Measurements from ENCODE around the gene PDE4C.
A peak's percentile ranks its signal among the peaks of the same experiment; 100 is the strongest.

The PDE4C gene

GRCh38 chr19:18254546-18255503 lies 28.6 kb upstream of the PDE4C start:
- DNase-seq (ENCODE audit: low spot score) = no peak

DNA sequence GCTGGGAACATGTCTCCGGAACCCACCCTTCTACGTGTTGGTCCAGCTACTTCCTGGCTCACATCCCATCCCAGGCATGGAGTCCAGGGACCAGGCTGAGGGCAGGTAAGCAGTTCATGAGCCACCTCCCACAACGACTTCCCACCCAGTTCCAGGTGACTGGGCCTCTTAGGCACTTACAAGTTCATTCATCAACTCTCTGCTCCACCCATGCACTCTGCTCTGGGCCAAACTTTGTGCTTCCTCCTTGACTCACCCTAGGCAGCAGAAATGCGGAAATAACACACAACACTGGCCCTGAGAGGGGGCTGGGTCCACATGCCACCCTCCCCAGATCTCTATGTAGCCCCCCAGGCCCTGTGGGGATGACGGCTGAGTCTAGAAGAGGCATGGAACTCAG lies 27.5 kb upstream of the PDE4C start:
- DNase-seq (ENCODE audit: low spot score) = no peak

DNA sequence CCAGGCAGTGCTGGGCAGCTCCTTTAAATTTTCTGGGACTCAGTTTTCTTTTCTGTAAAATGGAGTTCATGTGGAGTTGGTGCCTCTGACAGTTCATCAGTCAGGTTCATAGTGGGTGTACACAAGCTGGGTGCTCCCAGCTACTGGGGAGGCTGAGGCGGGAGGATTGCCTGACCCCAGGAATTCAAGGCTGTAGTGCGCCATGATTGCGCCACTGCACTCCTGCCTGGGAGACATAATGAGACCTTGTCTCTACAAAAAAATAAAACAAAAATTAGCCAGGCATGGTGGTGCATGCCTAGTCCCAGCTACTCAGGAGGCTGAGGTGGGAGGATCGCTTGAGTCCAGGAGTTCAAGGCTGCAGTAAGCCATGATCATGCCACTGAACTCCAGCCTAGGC lies 26.9 kb upstream of the PDE4C start:
- no peak for DNase-seq (ENCODE audit: low spot score)

DNA sequence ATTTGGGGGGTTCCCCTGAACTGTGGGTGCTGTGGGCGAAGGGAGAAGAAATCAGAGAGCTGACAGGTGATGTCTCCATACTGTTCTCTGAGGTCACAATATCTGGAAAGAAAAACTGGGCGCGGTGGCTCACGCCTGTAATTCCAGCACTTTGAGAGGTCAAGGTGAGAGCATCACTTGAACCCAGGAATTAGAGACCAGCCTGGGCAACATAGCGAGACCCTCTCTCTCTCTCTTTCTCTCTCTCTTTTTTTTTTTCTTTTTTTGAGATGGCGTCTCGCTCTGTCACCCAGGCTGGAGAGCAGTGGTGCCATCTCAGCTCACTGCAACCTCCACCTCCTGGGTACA lies 26.1 kb upstream of the PDE4C start:
- DNase-seq (ENCODE audit: low spot score) = no peak

- peak; percentile 84 for DNase-seq (ENCODE audit: low spot score)
Measured at GRCh38 chr19:18251587-18252369, 25.5 kb upstream of the PDE4C start.

DNA sequence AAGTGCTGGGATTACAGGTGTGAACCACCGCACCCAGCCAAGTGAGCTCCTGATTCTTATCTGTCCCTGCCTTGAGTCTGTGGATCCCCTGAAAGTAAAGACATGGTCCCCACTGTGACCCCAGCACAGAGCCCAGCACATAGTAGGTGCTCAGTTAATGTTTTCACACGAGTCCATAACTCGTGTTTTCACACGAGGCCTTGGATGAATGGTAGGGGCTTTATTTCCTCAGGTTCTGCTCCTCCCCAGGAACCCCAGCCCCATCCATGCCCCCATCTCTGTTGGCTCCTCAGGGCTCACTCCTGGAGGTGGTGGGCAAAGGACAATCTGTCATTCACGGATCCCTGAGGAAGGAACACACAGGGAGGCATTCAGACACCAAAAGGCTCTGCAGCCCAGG lies 23.6 kb upstream of the PDE4C start:
- DNase-seq (ENCODE audit: low spot score) = no peak

GRCh38 chr19:18245297-18245696 lies 19.1 kb upstream of the PDE4C start:
- DNase-seq (ENCODE audit: low spot score) = no peak

GRCh38 chr19:18239303-18239702 lies 13.1 kb upstream of the PDE4C start:
- DNase-seq (ENCODE audit: low spot score) = no peak

DNA sequence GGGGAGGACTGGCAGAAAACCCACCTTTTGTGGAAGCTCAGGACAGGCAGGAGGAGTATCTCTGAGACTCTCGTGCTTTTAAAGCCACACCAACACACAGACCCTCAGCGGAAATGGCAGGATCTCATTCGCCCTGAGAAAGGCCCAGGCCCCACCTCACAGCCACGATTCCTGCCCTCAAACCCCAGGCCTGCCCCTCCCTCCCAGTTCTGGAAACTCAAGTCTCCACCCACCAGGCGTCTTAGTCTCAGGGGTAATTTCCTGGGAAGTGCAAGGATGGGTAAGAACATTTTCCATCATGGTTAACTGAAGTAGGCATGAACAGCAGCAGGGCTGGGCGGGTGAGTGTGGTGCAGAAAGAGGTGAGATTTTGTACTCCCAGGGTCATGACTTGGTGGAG lies 8.0 kb upstream of the PDE4C start:
- DNase-seq (ENCODE audit: low spot score) = no peak

DNA sequence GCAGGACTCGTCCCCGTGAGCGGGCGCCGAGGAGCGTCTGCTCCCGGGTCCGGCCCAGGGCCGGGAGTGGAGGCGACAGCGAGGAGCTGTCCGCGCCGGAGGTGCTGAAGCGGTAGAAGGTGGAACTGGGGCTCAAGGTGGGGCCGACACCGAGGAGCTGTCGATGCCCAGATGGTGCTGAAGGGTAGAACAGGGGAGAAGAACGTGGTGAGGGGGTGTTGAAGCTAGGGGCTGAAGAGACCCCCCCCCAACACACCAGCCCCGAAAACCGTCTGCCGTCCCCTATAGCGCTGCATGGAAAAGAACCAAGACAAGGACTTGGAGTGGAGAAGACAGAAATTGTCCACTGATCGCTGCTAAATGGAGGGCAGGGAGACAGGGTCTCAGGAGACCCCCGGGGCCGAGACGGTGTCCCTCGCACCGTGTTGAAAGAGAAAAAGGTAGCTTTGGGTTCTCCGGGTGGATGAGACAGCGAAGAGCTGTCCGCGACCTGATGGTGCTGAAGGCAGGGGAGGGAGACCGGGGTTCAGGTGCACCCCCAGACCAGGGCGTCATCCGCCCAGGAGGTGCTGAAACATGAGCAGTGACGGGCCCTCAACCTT lies 7.1 kb upstream of the PDE4C start:
- DNase-seq (ENCODE audit: low spot score) = no peak

DNA sequence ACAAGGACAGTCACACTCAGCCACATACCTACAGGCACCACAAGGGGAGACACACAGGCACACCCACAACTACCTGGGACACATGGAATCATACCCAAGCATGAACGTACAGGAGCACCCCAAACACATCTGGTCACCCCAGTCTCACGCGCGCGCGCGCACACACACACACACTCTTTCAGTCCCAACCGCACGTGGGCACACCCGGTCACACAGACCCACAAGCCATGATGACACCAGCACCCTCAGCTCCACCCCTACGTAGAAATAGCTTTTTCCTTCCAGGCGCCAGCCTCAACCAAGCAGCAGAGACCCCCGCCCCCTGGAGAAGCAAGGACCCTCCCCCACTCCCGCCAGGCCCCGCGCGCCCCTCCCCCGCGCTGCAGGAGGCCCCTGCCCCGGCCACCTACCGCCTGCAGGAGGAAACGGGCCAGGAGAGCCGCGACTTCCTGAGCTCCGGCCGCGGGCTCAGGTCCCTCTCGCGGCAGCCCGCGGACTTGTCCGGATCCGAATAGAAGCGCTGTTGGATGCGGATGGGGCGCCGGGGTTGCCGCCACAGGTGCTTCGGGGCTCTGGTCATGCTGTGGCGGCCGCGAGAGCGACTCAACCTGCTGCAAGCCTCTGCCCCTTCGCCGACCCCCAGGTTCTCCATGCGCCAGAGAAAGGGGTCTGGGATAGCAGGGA lies 6.4 kb upstream of the PDE4C start:
- no peak for DNase-seq (ENCODE audit: low spot score)

DNA sequence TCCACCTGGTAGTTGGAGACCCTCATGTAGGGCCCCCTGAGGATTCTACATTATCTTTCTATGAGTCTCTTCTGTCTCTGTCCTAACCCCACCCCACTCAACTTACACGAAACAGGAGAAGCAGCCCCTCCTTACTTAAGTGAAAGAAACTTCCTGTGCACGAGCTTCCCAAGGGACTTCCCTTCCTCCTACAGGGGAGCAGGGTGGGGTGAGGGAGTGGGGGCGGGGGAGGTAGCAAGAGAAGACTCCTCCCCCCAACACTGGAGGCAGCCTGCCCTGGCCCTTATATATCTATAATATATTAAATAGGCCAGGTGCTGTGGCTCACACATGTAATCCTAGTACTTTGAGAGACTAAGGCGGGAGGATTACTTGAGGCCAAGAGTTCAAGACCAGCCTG lies 5.5 kb upstream of the PDE4C start:
- DNase-seq (ENCODE audit: low spot score) = no peak

- no peak for DNase-seq (ENCODE audit: low spot score)
Measured at GRCh38 chr19:18230941-18231734, 4.9 kb upstream of the PDE4C start.

DNA sequence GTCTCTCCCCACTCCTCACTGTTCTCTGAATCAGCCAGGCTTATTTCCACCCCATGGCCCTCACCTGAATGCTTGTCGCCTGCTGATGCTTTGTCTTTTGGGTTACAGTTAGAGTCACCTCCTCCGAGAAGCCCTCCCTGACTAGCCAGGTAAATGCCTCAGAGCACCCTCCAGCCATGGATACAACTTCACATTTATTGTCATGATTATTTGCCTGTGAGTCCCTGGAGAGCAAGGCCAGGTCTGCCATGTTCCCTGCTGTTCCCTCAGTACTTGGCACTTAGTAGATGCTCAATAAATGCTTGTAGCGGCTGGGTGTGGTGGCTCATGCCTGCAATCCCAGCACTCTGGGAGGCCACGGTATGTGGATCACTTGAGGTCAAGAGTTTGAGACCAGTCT lies 3.7 kb upstream of the PDE4C start:
- DNase-seq (ENCODE audit: low spot score) = no peak

DNA sequence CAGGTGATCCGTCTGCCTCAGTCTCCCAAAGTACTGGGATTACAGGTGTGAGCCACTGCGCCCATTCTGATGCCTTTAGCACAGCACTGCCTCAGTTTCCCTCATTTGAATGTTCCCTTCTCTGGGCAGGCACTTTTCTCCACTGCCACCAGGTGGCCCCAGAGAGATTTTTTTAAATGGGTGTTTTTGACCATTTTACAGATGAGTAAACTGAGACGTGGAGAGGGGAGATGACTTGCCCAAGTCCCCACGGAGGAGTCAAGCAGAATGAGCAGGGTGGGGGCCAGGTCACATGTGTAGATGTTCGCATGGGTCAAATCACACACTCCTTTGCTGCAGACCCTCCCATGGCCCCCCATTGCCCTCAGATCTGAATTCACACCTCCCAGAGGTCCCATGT lies 3.2 kb upstream of the PDE4C start:
- no peak for DNase-seq (ENCODE audit: low spot score)

- DNase-seq (ENCODE audit: low spot score) = no peak
Measured at GRCh38 chr19:18227781-18228271, 1.6 kb upstream of the PDE4C start.

DNA sequence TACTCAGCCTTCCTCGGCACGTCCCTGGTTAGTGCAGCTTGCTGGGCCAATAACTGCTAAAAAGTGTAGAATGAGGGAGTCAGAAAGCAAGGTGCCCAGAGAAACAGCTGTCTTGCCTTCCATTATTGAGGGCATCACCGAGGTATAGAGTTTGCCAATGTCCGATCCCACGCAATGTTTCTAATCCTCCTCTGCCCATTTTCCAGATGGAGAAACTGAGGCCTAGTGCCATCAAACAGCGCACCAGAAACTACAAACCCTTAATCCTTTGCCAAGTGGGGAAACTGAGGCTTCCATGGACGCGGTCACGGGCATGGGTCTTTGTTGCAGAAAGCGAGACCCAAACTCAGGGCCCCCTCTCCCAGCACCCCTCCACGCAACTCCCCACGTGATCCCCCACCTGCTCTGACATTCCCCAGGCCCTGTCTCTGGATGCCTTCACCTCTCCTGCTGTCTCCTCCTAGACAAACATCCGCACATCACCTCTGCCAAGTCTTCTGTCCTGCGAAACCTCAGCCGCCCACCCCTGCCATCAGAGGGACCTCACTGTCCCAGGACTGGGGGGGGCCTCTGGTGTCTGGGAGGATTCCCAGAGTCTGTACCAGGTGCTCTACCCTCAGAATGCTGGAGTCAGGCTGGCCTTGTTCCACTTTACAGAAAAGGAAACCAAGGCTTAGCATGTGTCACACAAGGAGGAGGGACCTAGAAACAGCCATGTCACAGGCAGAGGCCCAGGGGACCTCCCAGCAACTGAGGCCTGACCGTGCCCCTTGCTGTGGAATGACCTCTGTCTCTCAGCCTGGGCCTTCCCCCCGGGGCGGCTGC lies 930 bp upstream of the PDE4C start:
- no peak for DNase-seq (ENCODE audit: low spot score)

DNA sequence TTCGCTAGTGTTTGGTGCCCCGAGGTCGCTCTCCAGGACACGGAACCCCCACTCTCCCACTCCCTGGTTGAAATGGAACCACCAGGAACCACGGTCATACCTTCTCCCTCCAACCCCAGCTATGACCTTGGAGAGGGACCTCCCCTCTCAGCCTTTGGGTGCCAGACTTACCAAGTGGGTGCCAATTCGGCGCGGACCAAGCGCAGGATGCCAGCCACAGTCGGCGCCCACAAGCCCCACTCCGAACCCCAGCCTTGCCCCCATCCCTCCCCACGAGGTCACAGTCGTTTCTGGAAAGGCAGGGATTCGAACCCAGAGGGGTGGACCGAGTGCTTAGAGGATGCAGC lies 910 bp downstream of the PDE4C start:
- no peak for DNase-seq (ENCODE audit: low spot score)

GRCh38 chr19:18224525-18225354 lies 1.5 kb downstream of the PDE4C start:
- peak; percentile 97 for DNase-seq (ENCODE audit: low spot score)

All from left forelimb (tissue), 1 donor.